Gastrocnemius medialis (tissue), 4 donors: ENCODE measurements around the gene RHPN2. TPM values are rescaled to one million over a fixed set of nuclear protein-coding genes. Genes with fewer than 3 reads are reported as not detected.
"Not testable (repeated sequence)": the region's sequence is repeated elsewhere in the genome, so short reads cannot be mapped to it uniquely, and the experiment has no call there.

ENCODE experiments used
- ATAC-seq, 2 donors: fragments of 150-250 bp; one replicate each; pipeline ENCODE4 v1.9.1; 2016
- DNase-seq, 2 donors: peaks; one replicate each; pipeline ENCODE4 v3.0.0-alpha.2; 2019
- H3K27ac ChIP-seq, 4 donors: fragments of 200-600 bp; sonication (generic); 1 replicate in 1 of 4; 2 replicates in 3 of 4; pipeline ENCODE4 v1.5.1; 2016 to 2018; ENCODE audit warnings: mild to moderate bottlenecking in 2 of 4, moderate library complexity in 1 of 4
- H3K27me3 ChIP-seq, 3 donors: fragments of 200-600 bp; sonication (generic) in 2 of 3; 1 replicate in 1 of 3; 2 replicates in 2 of 3; pipeline versions ENCODE4 v1.5.1 to v1.6.0; 2016 to 2019; ENCODE audit warnings: mild to moderate bottlenecking in 1 of 3, moderate library complexity in 1 of 3
- H3K36me3 ChIP-seq, 2 donors: fragments of 200-600 bp; sonication (generic) in 1 of 2; one replicate each; pipeline ENCODE4 v1.5.1; 2017 to 2018
- H3K4me1 ChIP-seq, 2 donors: fragments of 200-600 bp; sonication (generic) in 1 of 2; one replicate each; pipeline ENCODE4 v1.5.1; 2016 to 2017; ENCODE audit warnings: mild to moderate bottlenecking in 2 of 2
- H3K4me3 ChIP-seq, 4 donors: fragments of 200-600 bp; sonication (generic) in 3 of 4; 1 replicate in 1 of 4; 2 replicates in 3 of 4; pipeline ENCODE4 v1.5.1; 2016 to 2019; ENCODE audit warnings: mild to moderate bottlenecking in 2 of 4
- H3K9me3 ChIP-seq, 3 donors: fragments of 200-600 bp; sonication (generic) in 2 of 3; 1 replicate in 1 of 3; 2 replicates in 2 of 3; pipeline ENCODE4 v1.5.1; 2016 to 2019
- CTCF ChIP-seq, 5 experiments: fragments of 450-650 bp in 3 of 5; fragments of 200-600 bp in 2 of 5; sonication (generic) in 2 of 5; IDR thresholded peaks in 4 of 5; conservative IDR thresholded peaks in 1 of 5; 1 replicate in 4 of 5; 2 replicates in 1 of 5; pipeline ENCODE4 v1.5.1; 2016 to 2019; ENCODE audit warnings: antibody characterized with exemption in 5 of 5, mild to moderate bottlenecking in 3 of 5, moderate library complexity in 3 of 5
- POLR2A ChIP-seq, 2 donors: fragments of 450-650 bp; IDR thresholded peaks; one replicate each; pipeline ENCODE4 v1.6.1; 2017; ENCODE audit warnings: antibody characterized with exemption in 2 of 2, mild to moderate bottlenecking in 2 of 2, moderate library complexity in 2 of 2
- in situ Hi-C, 4 donors: fragments of 200-750 bp; cut with MboI; loops; one replicate each; pipeline versions ENCODE4 v1.15.0 to v1.8.0; 2017; ENCODE audit warnings: low sequenced_read_pairs in 4 of 4
- intact Hi-C: fragments of 100-400 bp; cut with DNase I; formaldehyde crosslinking; loops from one replicate; pipeline ENCODE4 v1.15.1; 2023; ENCODE audit warnings: low total_unique reads
- total RNA-seq, 4 donors: library from RNA; depleted of rRNA; stranded (reverse); fragments of >200 nt; gene quantifications; one replicate each; pipeline versions ENCODE4 v1.1.0 to v1.2.3, GENCODE V29; 2016

Gene RHPN2
- total RNA-seq, 4 donors from 2014 or later = 0.39 to 0.71 (median 0.70) TPM; not detected in 1

- ATAC-seq = no peak
- Histone ChIP-seq H3K27ac (peak overlapping the region in 3 of 4 donors; percentile 61 to 62 (median 62)), H3K4me3 (peak overlapping the region; percentile 65 to 96 (median 84)), H3K36me3 (no peaks in the 10 kb centered on the region), H3K4me1 (peaks cover 8 to 13% of the 10 kb centered on the region in 2 donors), H3K9me3 (no peaks in the 10 kb centered on the region), H3K27me3 (no peaks in the 10 kb centered on the region)
- intact Hi-C loops = loop anchor here (5.0 kb wide), 2 partner anchors 111 to 206 kb away; partner anchors contain the start of gene GPATCH1
- TF ChIP-seq CTCF (IDR thresholded peaks at IDR 0.05 in 4 of 5, conservative IDR thresholded peaks at IDR 0.05 in 1 of 5) (no peak), POLR2A (IDR thresholded peaks at IDR 0.05) (no peak)
- no peak for DNase-seq
- in situ Hi-C loops = loop anchor here in 1 of 4 donors (10.0 kb wide), 1 partner anchor 154 kb away; no protein-coding TSS in a partner anchor
Measured at GRCh38 chr19:32971012-32971595, 93.6 kb downstream of the RHPN2 start.

GRCh38 chr19:32969549-32969948 is 95.1 kb downstream of the RHPN2 start:
- peaks cover 8 to 13% of the 10 kb centered on the region in 2 donors for H3K4me1 ChIP-seq
- no peaks in the 10 kb centered on the region for H3K9me3 ChIP-seq
- H3K36me3 ChIP-seq = peaks cover 4 to 9% of the 10 kb centered on the region in 2 donors
- no peak overlapping the region for H3K4me3 ChIP-seq
- no peaks in the 10 kb centered on the region for H3K27me3 ChIP-seq
- no peak for ATAC-seq
- in situ Hi-C loops = no loop called here
- intact Hi-C loops = no loop called here
- H3K27ac ChIP-seq = no peak overlapping the region
- DNase-seq = no peak
- TF ChIP-seq CTCF (IDR thresholded peaks at IDR 0.05 in 4 of 5, conservative IDR thresholded peaks at IDR 0.05 in 1 of 5) (no peak), POLR2A (IDR thresholded peaks at IDR 0.05) (no peak)

GRCh38 chr19:32966750-32967149 is 97.9 kb downstream of the RHPN2 start:
- no peaks in the 10 kb centered on the region for H3K9me3 ChIP-seq
- ATAC-seq (no peak), DNase-seq (no peak)
- H3K27ac ChIP-seq = no peak overlapping the region
- intact Hi-C loops (no loop called here), in situ Hi-C loops (no loop called here)
- peaks cover 4 to 28% of the 10 kb centered on the region in 2 donors for H3K36me3 ChIP-seq
- no peak overlapping the region for H3K4me3 ChIP-seq
- H3K4me1 ChIP-seq = peaks cover 8 to 13% of the 10 kb centered on the region in 2 donors
- no peaks in the 10 kb centered on the region for H3K27me3 ChIP-seq
- TF ChIP-seq CTCF (IDR thresholded peaks at IDR 0.05 in 4 of 5, conservative IDR thresholded peaks at IDR 0.05 in 1 of 5) (no peak), POLR2A (IDR thresholded peaks at IDR 0.05) (no peak)

- H3K9me3 ChIP-seq = no peaks in the 10 kb centered on the region
- no peaks in the 10 kb centered on the region for H3K27me3 ChIP-seq
- H3K27ac ChIP-seq = no peak overlapping the region
- no peak for ATAC-seq
- intact Hi-C loops (no loop called here), in situ Hi-C loops (no loop called here)
- TF ChIP-seq CTCF (IDR thresholded peaks at IDR 0.05 in 4 of 5, conservative IDR thresholded peaks at IDR 0.05 in 1 of 5) (no peak), POLR2A (IDR thresholded peaks at IDR 0.05) (no peak)
- H3K4me3 ChIP-seq = no peak overlapping the region
- no peaks in the 10 kb centered on the region for H3K4me1 ChIP-seq
- no peak for DNase-seq
- peaks cover 0 to 40% of the 10 kb centered on the region in 2 donors for H3K36me3 ChIP-seq
Measured at GRCh38 chr19:32945260-32945659, 119.4 kb downstream of the RHPN2 start.

- H3K27me3 ChIP-seq, ATAC-seq, H3K4me3 ChIP-seq, DNase-seq, H3K9me3 ChIP-seq, intact Hi-C loops, H3K4me1 ChIP-seq, in situ Hi-C loops, H3K27ac ChIP-seq: not testable (repeated sequence)
- peaks cover 0 to 48% of the 10 kb centered on the region in 2 donors for H3K36me3 ChIP-seq
Measured at GRCh38 chr19:32941273-32941672, 123.4 kb downstream of the RHPN2 start.
